Upper lobe of left lung (tissue), 4 donors: ENCODE results near the gene RGPD4.
"Not testable (repeated sequence)": the region's sequence is repeated elsewhere in the genome, so short reads cannot be mapped to it uniquely, and the experiment has no call there.

ENCODE experiments used
- EP300 ChIP-seq, 4 donors: sonication (generic); formaldehyde crosslinking; IDR thresholded peaks; one replicate each; pipeline ENCODE4 v1.5.1; 2017; ENCODE audit warnings: antibody characterized with exemption in 4 of 4, control low read depth in 2 of 4
- POLR2A ChIP-seq, 4 donors: fragments of 450-650 bp; IDR thresholded peaks; one replicate each; pipeline ENCODE4 v1.5.1; 2016 to 2017; ENCODE audit warnings: antibody characterized with exemption in 4 of 4, mild to moderate bottlenecking in 2 of 4
- POLR2AphosphoS5 ChIP-seq, 2 donors: sonication (generic); formaldehyde crosslinking; IDR thresholded peaks; one replicate each; pipeline ENCODE4 v1.5.1; 2017; ENCODE audit warnings: antibody characterized with exemption in 2 of 2
- TF ChIP-seq, protein P1 (sequence below), 6 experiments: fragments of 450-650 bp in 4 of 6; fragments of 200-600 bp in 2 of 6; sonication (generic) in 2 of 6; IDR thresholded peaks; one replicate each; pipeline ENCODE4 v1.5.1; 2016 to 2019; ENCODE audit warnings: antibody characterized with exemption in 6 of 6

DNA sequence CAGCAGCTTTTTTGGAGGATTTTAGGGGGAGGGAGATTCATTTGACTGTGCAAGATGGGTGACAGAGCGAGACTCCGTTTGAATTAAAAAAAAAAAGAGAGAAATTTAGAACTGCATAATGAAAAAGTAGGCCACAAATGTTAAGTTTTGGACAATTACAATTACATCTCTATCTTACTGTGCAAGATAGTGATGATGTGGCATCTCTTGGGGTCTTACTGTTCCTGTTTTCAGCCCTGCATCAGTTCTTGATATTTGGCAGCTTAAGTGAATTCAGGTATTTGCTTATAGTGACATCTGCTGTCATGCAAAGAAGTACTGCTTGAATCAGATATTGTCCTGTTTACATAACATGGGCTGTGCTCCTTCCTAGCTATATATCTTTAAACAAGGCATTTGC is 6.5 kb downstream of the RGPD4 start:
- TF ChIP-seq, protein P1, sequence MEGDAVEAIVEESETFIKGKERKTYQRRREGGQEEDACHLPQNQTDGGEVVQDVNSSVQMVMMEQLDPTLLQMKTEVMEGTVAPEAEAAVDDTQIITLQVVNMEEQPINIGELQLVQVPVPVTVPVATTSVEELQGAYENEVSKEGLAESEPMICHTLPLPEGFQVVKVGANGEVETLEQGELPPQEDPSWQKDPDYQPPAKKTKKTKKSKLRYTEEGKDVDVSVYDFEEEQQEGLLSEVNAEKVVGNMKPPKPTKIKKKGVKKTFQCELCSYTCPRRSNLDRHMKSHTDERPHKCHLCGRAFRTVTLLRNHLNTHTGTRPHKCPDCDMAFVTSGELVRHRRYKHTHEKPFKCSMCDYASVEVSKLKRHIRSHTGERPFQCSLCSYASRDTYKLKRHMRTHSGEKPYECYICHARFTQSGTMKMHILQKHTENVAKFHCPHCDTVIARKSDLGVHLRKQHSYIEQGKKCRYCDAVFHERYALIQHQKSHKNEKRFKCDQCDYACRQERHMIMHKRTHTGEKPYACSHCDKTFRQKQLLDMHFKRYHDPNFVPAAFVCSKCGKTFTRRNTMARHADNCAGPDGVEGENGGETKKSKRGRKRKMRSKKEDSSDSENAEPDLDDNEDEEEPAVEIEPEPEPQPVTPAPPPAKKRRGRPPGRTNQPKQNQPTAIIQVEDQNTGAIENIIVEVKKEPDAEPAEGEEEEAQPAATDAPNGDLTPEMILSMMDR (IDR thresholded peaks at IDR 0.05), result not testable (repeated sequence)
- TF ChIP-seq POLR2AphosphoS5, POLR2A, EP300 (IDR thresholded peaks at IDR 0.05): not testable (repeated sequence)
